GM12873 (cell line): ENCODE results near the gene PMEL.
A peak's percentile ranks its signal among the peaks of the same experiment; 100 is the strongest.

Experiments
- CTCF ChIP-seq: IDR thresholded peaks from 2 replicates; pipeline ENCODE4 v1.5.1; 2012; ENCODE audit warnings: low read depth, mild to moderate bottlenecking, moderate library complexity, low read length, control low read depth; ENCODE audit not compliant: insufficient read depth; ENCODE audit errors: missing control alignments

Gene PMEL

GRCh38 chr12:55965240-55965639 is 602 bp downstream of the PMEL start:
- no peak for TF ChIP-seq CTCF

GRCh38 chr12:55963760-55964159 is 2.1 kb downstream of the PMEL start:
- TF ChIP-seq CTCF, result no peak

GRCh38 chr12:55957106-55957859 is 8.6 kb downstream of the PMEL start:
- no peak for TF ChIP-seq CTCF

- TF ChIP-seq CTCF, result peak; percentile 49
Observed at GRCh38 chr12:55955800-55956508, 9.9 kb downstream of the PMEL start.

- TF ChIP-seq CTCF, result no peak
Observed at GRCh38 chr12:55955344-55955743, 10.5 kb downstream of the PMEL start.

- TF ChIP-seq CTCF, result no peak
Observed at GRCh38 chr12:55946553-55946952, 19.3 kb downstream of the PMEL start.

GRCh38 chr12:55942577-55943136 is 23.2 kb downstream of the PMEL start:
- no peak for TF ChIP-seq CTCF
